K562 (cell line): ENCODE measurements around the gene PARD3B. TPM values are rescaled to one million over a fixed set of nuclear protein-coding genes. Genes with fewer than 3 reads are reported as not detected.

Source experiments
- ATAC-seq: fragments of 200-7000 bp; cut with Tn5 transposase; 3 replicates; pipeline ENCODE4 v1.9.1; 2020; ENCODE audit warnings: moderate library complexity
- BruUV-seq: library from RNA; stranded (reverse); fragments of 400-500 nt; replicated peaks from 2 replicates; lab custom pipeline; 2021; lab: Mats Ljungman, UMichigan
- CTCF ChIA-PET: fragments of 300-600 bp; formaldehyde crosslinking; extraction: SDS; loops from one replicate; lab custom pipeline; 2021; ENCODE audit warnings: low intra/inter-chr PET ratio; lab: Yijun Ruan, JAX
- POLR2A ChIA-PET: fragments of 300-600, 350-650 bp; sonication (Branson Sonifier 250); formaldehyde crosslinking; extraction: SDS; loops from one replicate; lab custom pipeline; 2021; ENCODE audit warnings: antibody characterized with exemption, inconsistent platforms; lab: Yijun Ruan, JAX
- DNase-seq, 4 experiments: peaks; one replicate each; pipeline versions ENCODE4 v3.0.0 to v3.0.0-alpha.2; 2011 to 2018; ENCODE audit warnings: low spot score in 3 of 4, mixed read lengths in 3 of 4; ENCODE audit errors: extremely low read depth in 1 of 4
- FAIRE-seq: peaks from 2 replicates; lab custom pipeline; 2011; peaks lifted over from hg19 to GRCh38; lab: Jason Lieb, UNC
- H2AFZ ChIP-seq: 2 replicates; pipeline ENCODE4 v1.6.0; 2011; ENCODE audit warnings: low read depth, low read length, control low read depth, inconsistent platforms
- H3K27ac ChIP-seq: fragments of 200-600 bp; 3 replicates; pipeline ENCODE4 v1.8.0; 2011; ENCODE audit warnings: low read depth, mild to moderate bottlenecking, control low read depth, inconsistent platforms, low read length, moderate library complexity, mixed read lengths; ENCODE audit errors: extremely low read depth
- H3K27me3 ChIP-seq, 2 experiments: fragments of 300-600 bp in 1 of 2; 2 replicates in 1 of 2; 3 replicates in 1 of 2; pipeline versions ENCODE4 v1.6.0 to v1.8.0; 2011; ENCODE audit warnings: inconsistent platforms in 2 of 2, low read length in 2 of 2, mild to moderate bottlenecking in 1 of 2, mixed read lengths in 1 of 2, moderate library complexity in 1 of 2; ENCODE audit not compliant: control insufficient read depth in 2 of 2, insufficient read depth in 2 of 2
- H3K36me3 ChIP-seq: fragments of 300-600 bp; 3 replicates; pipeline ENCODE4 v1.8.0; 2011; ENCODE audit warnings: mild to moderate bottlenecking, low read length, inconsistent platforms; ENCODE audit not compliant: control insufficient read depth, insufficient read depth
- H3K4me1 ChIP-seq, 2 experiments: fragments of 200-600 bp in 1 of 2; replicated peaks in 1 of 2; 2 replicates in 1 of 2; 3 replicates in 1 of 2; pipeline versions ENCODE4 v1.5.1 to v1.8.0; 2011; ENCODE audit warnings: inconsistent platforms in 2 of 2, low read length in 2 of 2, mild to moderate bottlenecking in 1 of 2, mixed read lengths in 1 of 2, moderate library complexity in 1 of 2; ENCODE audit not compliant: control insufficient read depth in 2 of 2, insufficient read depth in 2 of 2
- H3K4me2 ChIP-seq: 2 replicates; pipeline ENCODE4 v1.6.1; 2011; ENCODE audit warnings: low read length, control low read depth, inconsistent platforms, mixed read lengths; ENCODE audit not compliant: insufficient read depth
- H3K4me3 ChIP-seq: fragments of 200-600 bp; sonication (generic), shearing (Covaris generic); 2 replicates; pipeline ENCODE4 v1.5.1; 2016; ENCODE audit warnings: control low read depth, inconsistent platforms
- H3K79me2 ChIP-seq: fragments of 200-600 bp; 3 replicates; pipeline ENCODE4 v1.8.0; 2011; ENCODE audit warnings: low read length, inconsistent platforms; ENCODE audit not compliant: control insufficient read depth, insufficient read depth
- H3K9ac ChIP-seq, 2 experiments: 2 replicates each; pipeline versions ENCODE4 v1.6.0 to v1.6.1; 2011; ENCODE audit warnings: low read depth in 2 of 2, low read length in 2 of 2, control low read depth in 1 of 2, inconsistent platforms in 1 of 2, mild to moderate bottlenecking in 1 of 2, mixed read lengths in 1 of 2; ENCODE audit not compliant: insufficient read depth in 1 of 2
- H3K9me1 ChIP-seq: one replicate; pipeline ENCODE4 v1.6.0; 2011; ENCODE audit warnings: inconsistent platforms, mild to moderate bottlenecking, low read length, moderate library complexity; ENCODE audit not compliant: control insufficient read depth, insufficient read depth
- H3K9me3 ChIP-seq: replicated peaks from 2 replicates; pipeline ENCODE4 v1.5.1; 2011; ENCODE audit warnings: low read depth, low read length, inconsistent platforms; ENCODE audit not compliant: control insufficient read depth, insufficient read depth
- H4K20me1 ChIP-seq: replicated peaks from 2 replicates; pipeline ENCODE4 v1.6.1; 2011; ENCODE audit warnings: low read length, inconsistent platforms, mixed read lengths; ENCODE audit not compliant: control insufficient read depth, insufficient read depth
- ARID1B ChIP-seq: fragments of 450-650 bp; IDR thresholded peaks from 2 replicates; pipeline ENCODE4 v1.6.1; 2016; ENCODE audit warnings: antibody characterized with exemption, mild to moderate bottlenecking, inconsistent platforms
- CBFA2T3 ChIP-seq: fragments of 450-650 bp; IDR thresholded peaks from 2 replicates; pipeline ENCODE4 v1.6.1; 2017
- CTBP1 ChIP-seq: fragments of 450-650 bp; IDR thresholded peaks from 2 replicates; pipeline ENCODE4 v1.6.1; 2016; ENCODE audit warnings: borderline replicate concordance
- DPF2 ChIP-seq: fragments of 450-650 bp; IDR thresholded peaks from 2 replicates; pipeline ENCODE4 v1.6.1; 2016
- FOSL1 ChIP-seq: fragments of 200-800 bp; sonication (Bioruptor generic); conservative IDR thresholded peaks from 2 replicates; pipeline ENCODE4 v1.6.1; 2016; ENCODE audit warnings: missing genetic modification characterization, missing compliant biosample characterization
- JUND ChIP-seq, 2 experiments: IDR thresholded peaks; 2 replicates in 1 of 2; 3 replicates in 1 of 2; pipeline ENCODE4 v1.6.1; 2011; ENCODE audit warnings: borderline replicate concordance in 2 of 2, low read depth in 2 of 2, low read length in 2 of 2, improper control_type of control experiment in 1 of 2, missing biosample characterization in 1 of 2, missing genetic modification characterization in 1 of 2, missing genetic modification reagents in 1 of 2
- NFE2 ChIP-seq: IDR thresholded peaks from 2 replicates; pipeline ENCODE4 v1.6.1; 2014; ENCODE audit warnings: antibody characterized with exemption, low read depth
- PHB2 ChIP-seq: fragments of 450-650 bp; IDR thresholded peaks from 2 replicates; pipeline ENCODE4 v1.6.1; 2017; ENCODE audit warnings: low read depth
- RBM25 ChIP-seq: fragments of 200-400 bp; formaldehyde crosslinking; IDR thresholded peaks from 2 replicates; pipeline ENCODE4 v1.6.1; 2018; ENCODE audit warnings: low read length, low read depth, moderate library complexity; ENCODE audit not compliant: severe bottlenecking
- SIN3B ChIP-seq: fragments of 450-650 bp; IDR thresholded peaks from 2 replicates; pipeline ENCODE4 v1.6.1; 2017; ENCODE audit warnings: low read depth, mild to moderate bottlenecking, moderate library complexity
- TAL1 ChIP-seq: fragments of 450-650 bp; IDR thresholded peaks from 2 replicates; pipeline ENCODE4 v1.6.1; 2016; ENCODE audit warnings: mild to moderate bottlenecking
- TEAD4 ChIP-seq, 2 experiments: sonication (generic) in 1 of 2; formaldehyde crosslinking in 1 of 2; IDR thresholded peaks; 2 replicates each; pipeline versions ENCODE4 v1.6.1 to v1.8.0; 2012 to 2022; ENCODE audit warnings: borderline replicate concordance in 1 of 2, inconsistent platforms in 1 of 2, low read length in 1 of 2, mild to moderate bottlenecking in 1 of 2, missing genetic modification reagents in 1 of 2
- WGBS: fragments of 100-300 bp; shearing (Covaris generic); methylation state at CpG from one replicate; pipeline ENCODE4 v1.1.6; 2016; ENCODE audit warnings: low coverage, mixed read lengths; ENCODE audit not compliant: insufficient coverage; ENCODE audit errors: missing lambda C conversion rate; 5-methylcytosine and 5-hydroxymethylcytosine counted together
- in situ Hi-C: fragments of 300-500 bp; cut with MboI; formaldehyde crosslinking; loops from 4 replicates; pipeline ENCODE4 v1.15.0; 2018; ENCODE audit warnings: inconsistent platforms, mixed read lengths
- intact Hi-C: fragments of 100-400 bp; cut with micrococcal nuclease; formaldehyde crosslinking; loops from 2 replicates; pipeline ENCODE4 v1.14.2; 2022
- polyA plus RNA-seq, 8 experiments: library from polyadenylated mRNA; depleted of rRNA in 4 of 8; stranded (reverse) in 5 of 8; unstranded in 3 of 8; fragments of >200 nt; fragmentation: Nextera tagmentation in 2 of 8; fragmentation: Illumina TruSeq in 1 of 8; extraction: Ambion mirVana in 2 of 8; extraction: Trizol in 1 of 8; gene quantifications; 2 replicates each; pipeline versions ENCODE4 v1.2.1 to v1.2.3, GENCODE V29; 2011 to 2014; ENCODE audit warnings: inconsistent platforms in 1 of 8, missing spikeins in 1 of 8
- total RNA-seq, 7 experiments: library from RNA; depleted of rRNA in 6 of 7; stranded (reverse); fragments of >200 nt in 6 of 7; fragmentation: Illumina TruSeq in 2 of 7; extraction: Trizol in 2 of 7; gene quantifications; 2 replicates each; pipeline versions ENCODE4 v1.2.1 to v1.2.3, GENCODE V29; 2011 to 2021; ENCODE audit warnings: low replicate concordance in 1 of 7
- TF ChIP-seq, protein P1 (sequence below): fragments of 450-650 bp; conservative IDR thresholded peaks from 2 replicates; pipeline ENCODE4 v1.6.1; 2016; ENCODE audit warnings: missing genetic modification characterization, low read depth, mild to moderate bottlenecking, missing compliant biosample characterization, moderate library complexity
- TF ChIP-seq, protein P2 (sequence below): fragments of 250-450 bp; sonication (Bioruptor Pico); IDR thresholded peaks from 2 replicates; pipeline ENCODE4 v1.9.0; 2021; ENCODE audit warnings: mild to moderate bottlenecking

PARD3B gene
- total and polyA plus RNA-seq, 9 of the 15 experiments (the other 6 are each of a cell fraction or from before 2014, with no cell fraction given) = 0.15 to 3.0 (median 1.1) TPM

DNA sequence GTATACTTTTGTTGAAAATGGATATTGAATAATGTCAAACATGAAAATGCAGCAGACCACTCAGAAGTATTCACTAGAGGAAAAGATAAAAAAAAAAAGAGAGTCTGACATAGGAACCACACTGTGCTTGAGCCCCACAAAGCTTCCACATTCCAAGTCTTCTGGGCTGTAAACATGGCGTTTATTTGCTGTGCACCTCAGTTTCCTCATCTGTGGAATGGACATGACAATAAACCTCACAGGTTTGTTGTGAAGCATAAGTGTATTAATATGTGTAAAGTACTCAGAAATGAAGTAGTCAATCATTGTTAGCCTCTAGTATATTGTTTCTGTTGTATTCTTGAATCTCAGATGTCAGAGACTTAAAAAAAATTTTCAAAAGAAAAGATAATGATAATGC lies 611.2 kb downstream of the PARD3B start:
- POLR2A ChIA-PET = no interaction called here
- BruUV-seq = no TSS peak
- CTCF ChIA-PET = no interaction called here
- H3K9me3 ChIP-seq = no peaks in the 10 kb centered on the region
- H3K27me3 ChIP-seq = no peaks in the 10 kb centered on the region
- no peak overlapping the region for H3K27ac ChIP-seq
- no peaks in the 10 kb centered on the region for H3K79me2 ChIP-seq
- no peak for TF ChIP-seq SIN3B
- TF ChIP-seq CTBP1 = no peak
- TF ChIP-seq RBM25 = peak; percentile 64
- no peaks in the 10 kb centered on the region for H3K36me3 ChIP-seq
- no peak overlapping the region for H3K9ac ChIP-seq
- no peak overlapping the region for H3K4me2 ChIP-seq
- H4K20me1 ChIP-seq = no peaks in the 10 kb centered on the region
- H2AFZ ChIP-seq = no peak overlapping the region
- no peak for ATAC-seq
- intact Hi-C loops = no loop called here
- no peak for FAIRE-seq
- H3K4me3 ChIP-seq = no peak overlapping the region
- in situ Hi-C loops = no loop called here
- H3K9me1 ChIP-seq = no peaks in the 10 kb centered on the region
- DNase-seq = no peak
- WGBS = 33% methylated on average over 1 of the region's 1 CpG
- no peaks in the 10 kb centered on the region; a peak in 1 of 5 replicates for H3K4me1 ChIP-seq

DNA sequence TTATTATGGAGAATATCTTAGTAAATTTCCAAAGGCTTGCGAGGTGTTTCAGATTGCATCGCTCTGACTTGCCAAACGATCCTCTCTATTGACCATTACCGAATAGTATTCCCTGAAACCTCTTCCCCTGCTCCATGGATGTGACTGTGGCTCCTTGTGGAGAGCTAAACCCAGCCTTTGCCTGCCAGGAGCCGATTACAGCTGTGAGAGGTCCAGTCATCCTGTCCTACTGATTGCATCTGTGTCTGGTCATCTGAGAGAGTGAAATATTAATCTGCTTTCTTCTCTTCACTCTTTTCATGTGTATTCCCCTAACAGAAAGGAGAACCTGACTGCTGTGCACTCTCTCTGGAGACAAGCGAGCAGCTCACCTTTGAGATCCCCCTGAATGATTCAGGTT lies 613.1 kb downstream of the PARD3B start:
- no peak overlapping the region for H3K27ac ChIP-seq
- intact Hi-C loops = no loop called here
- H3K4me3 ChIP-seq = no peak overlapping the region
- H3K27me3 ChIP-seq = no peaks in the 10 kb centered on the region
- H3K9me1 ChIP-seq = no peaks in the 10 kb centered on the region
- H3K4me2 ChIP-seq = no peak overlapping the region
- no peaks in the 10 kb centered on the region for H4K20me1 ChIP-seq
- H3K79me2 ChIP-seq = no peaks in the 10 kb centered on the region
- no peak for FAIRE-seq
- 18% methylated on average over 6 of the region's 6 CpGs for WGBS
- H3K36me3 ChIP-seq = no peaks in the 10 kb centered on the region
- BruUV-seq = no TSS peak
- no peak overlapping the region for H3K9ac ChIP-seq
- no peak overlapping the region for H2AFZ ChIP-seq
- H3K9me3 ChIP-seq = no peaks in the 10 kb centered on the region
- ATAC-seq = no peak
- CTCF ChIA-PET = no interaction called here
- POLR2A ChIA-PET = interaction anchor here (0.7 kb wide), 1 partner anchor 132 kb away, joined by 3 read pairs; no protein-coding TSS in a partner anchor
- H3K4me1 ChIP-seq = no peaks in the 10 kb centered on the region; a peak in 1 of 5 replicates
- peak in 1 of 4 experiments; percentile 13 for DNase-seq
- in situ Hi-C loops = no loop called here
- TF ChIP-seq JUND (IDR thresholded peaks at IDR 0.05; ENCODE audit: borderline replicate concordance, low read depth, low read length) (0 out of 2 replicates have a peak, but pooled peaks have one; percentile 31), JUND (tag; IDR thresholded peaks at IDR 0.05; ENCODE audit: borderline replicate concordance, low read depth, low read length) (no peak), NFE2 (0 out of 2 replicates have a peak, but pooled peaks have one; percentile 30), TEAD4 (IDR thresholded peaks at IDR 0.05; ENCODE audit: low read length) (peak; percentile 29; the same call in 1 of the 2 replicates), TEAD4 (CRISPR knock-in tag; IDR thresholded peaks at IDR 0.05; ENCODE audit: borderline replicate concordance) (no peak), CBFA2T3 (peak; percentile 44), PHB2 (no peak), DPF2 (0 out of 2 replicates have a peak, but pooled peaks have one; percentile 23), ARID1B (peak; percentile 59), FOSL1 (tag) (peak; percentile 45; the same call in 1 of the 2 replicates), TAL1 (peak; percentile 40; the same call in 1 of the 2 replicates)
- TF ChIP-seq, protein P1, sequence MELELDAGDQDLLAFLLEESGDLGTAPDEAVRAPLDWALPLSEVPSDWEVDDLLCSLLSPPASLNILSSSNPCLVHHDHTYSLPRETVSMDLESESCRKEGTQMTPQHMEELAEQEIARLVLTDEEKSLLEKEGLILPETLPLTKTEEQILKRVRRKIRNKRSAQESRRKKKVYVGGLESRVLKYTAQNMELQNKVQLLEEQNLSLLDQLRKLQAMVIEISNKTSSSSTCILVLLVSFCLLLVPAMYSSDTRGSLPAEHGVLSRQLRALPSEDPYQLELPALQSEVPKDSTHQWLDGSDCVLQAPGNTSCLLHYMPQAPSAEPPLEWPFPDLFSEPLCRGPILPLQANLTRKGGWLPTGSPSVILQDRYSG (tag) = no peak
- TF ChIP-seq, protein P2, sequence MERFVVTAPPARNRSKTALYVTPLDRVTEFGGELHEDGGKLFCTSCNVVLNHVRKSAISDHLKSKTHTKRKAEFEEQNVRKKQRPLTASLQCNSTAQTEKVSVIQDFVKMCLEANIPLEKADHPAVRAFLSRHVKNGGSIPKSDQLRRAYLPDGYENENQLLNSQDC (CRISPR knock-in tag) = no peak
